ENCODE results near the gene CFAP61.
A peak's percentile ranks its signal among the peaks of the same experiment; 100 is the strongest.

The CFAP61 gene

DNA sequence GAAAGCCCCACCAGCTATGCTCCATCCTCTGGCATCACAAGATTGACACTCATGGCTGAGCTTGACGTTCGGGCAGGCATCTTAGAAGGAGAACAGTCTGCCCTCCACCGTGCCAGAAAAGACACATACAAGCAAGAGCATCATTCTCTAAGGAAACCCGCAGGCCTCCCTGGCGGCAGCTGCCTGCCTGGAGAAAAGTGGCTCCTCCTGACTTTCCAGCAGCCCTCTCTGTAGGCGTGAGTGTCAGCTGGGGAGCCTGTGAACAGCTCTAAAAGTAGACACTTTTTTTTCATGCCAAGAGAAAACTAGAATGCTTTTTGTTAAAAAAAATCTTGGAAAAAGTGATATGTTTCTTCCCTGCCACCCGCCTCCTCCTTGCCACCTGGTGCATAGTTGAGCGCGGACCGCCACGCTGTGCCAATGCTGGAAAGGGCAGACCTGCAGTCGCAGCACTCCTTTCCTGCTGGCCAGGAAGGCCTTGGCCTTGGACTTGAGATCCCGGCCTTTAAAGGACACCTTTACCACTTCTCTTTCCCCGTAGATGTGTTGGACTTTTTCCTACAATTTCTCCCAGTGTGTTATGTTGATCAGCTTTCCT is 285.9 kb downstream of the CFAP61 start:
- no peak for TF ChIP-seq GATA2 (IDR thresholded peaks at IDR 0.05; ENCODE audit: low read depth, low read length)

- TF ChIP-seq GATA3 (IDR thresholded peaks at IDR 0.05; ENCODE audit: low read depth, low read length) (no peak), GATA2 (IDR thresholded peaks at IDR 0.05; ENCODE audit: low read depth, low read length) (no peak)
Measured at GRCh38 chr20:20340443-20340842, 288.1 kb downstream of the CFAP61 start.

- peak; percentile 35; the same call in 1 of the 2 replicates for TF ChIP-seq GATA2 (IDR thresholded peaks at IDR 0.05; ENCODE audit: low read depth, low read length)
- TF ChIP-seq GATA3 (IDR thresholded peaks at IDR 0.05; ENCODE audit: low read depth, low read length) = peak; percentile 69
Measured at GRCh38 chr20:20341371-20341770, 289.0 kb downstream of the CFAP61 start.

- TF ChIP-seq GATA3 (IDR thresholded peaks at IDR 0.05; ENCODE audit: low read depth, low read length) (no peak), GATA2 (IDR thresholded peaks at IDR 0.05; ENCODE audit: low read depth, low read length) (no peak)
Measured at GRCh38 chr20:20342066-20342465, 289.7 kb downstream of the CFAP61 start.

DNA sequence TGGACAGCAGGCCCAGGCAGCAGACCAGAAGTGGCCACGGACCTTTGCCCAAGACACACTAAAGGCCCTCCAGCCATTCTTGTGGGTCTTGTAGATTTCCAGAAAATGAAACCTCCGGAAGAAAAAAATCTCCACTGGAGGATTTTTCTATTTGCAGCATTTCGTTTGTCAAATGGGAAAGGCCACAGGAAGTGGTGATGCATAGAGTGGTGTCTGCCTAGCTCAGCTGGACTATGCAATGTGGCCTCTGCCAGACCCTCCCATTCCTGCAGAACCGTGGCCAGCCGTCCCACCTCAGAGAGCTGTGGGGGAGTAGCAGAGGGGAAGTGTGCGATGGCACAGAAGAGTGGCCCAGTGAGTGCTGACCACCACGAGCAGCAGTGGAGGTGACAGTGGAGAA is 291.6 kb downstream of the CFAP61 start:
- TF ChIP-seq GATA3 (IDR thresholded peaks at IDR 0.05; ENCODE audit: low read depth, low read length) (no peak), GATA2 (IDR thresholded peaks at IDR 0.05; ENCODE audit: low read depth, low read length) (no peak)

- no peak for TF ChIP-seq GATA2 (IDR thresholded peaks at IDR 0.05; ENCODE audit: low read depth, low read length)
- no peak for TF ChIP-seq GATA3 (IDR thresholded peaks at IDR 0.05; ENCODE audit: low read depth, low read length)
Measured at GRCh38 chr20:20344476-20344875, 292.1 kb downstream of the CFAP61 start.

GRCh38 chr20:20353576-20353975 is 301.2 kb downstream of the CFAP61 start:
- no peak for TF ChIP-seq GATA2 (IDR thresholded peaks at IDR 0.05; ENCODE audit: low read depth, low read length)
- TF ChIP-seq GATA3 (IDR thresholded peaks at IDR 0.05; ENCODE audit: low read depth, low read length) = no peak

DNA sequence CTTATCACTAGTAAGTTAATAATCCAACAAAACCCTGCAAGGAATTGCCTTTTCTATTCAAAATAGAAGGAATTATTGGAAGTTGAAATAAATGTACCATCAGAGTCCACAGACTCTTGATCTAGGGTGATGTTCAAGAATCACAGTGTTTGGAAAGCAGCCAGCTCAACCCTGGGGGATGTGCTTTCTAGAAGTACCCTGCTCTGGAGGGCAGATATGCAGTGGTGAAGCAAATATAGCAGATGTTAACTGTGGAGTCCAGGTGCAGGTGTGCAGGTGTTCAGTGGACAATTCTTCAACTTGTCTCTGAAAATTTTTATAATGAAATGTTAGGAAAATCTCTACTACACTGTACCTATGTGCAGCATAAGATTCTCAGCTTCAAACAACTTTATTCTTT is 306.5 kb downstream of the CFAP61 start:
- TF ChIP-seq GATA3 (IDR thresholded peaks at IDR 0.05; ENCODE audit: low read depth, low read length) (no peak), GATA2 (IDR thresholded peaks at IDR 0.05; ENCODE audit: low read depth, low read length) (no peak)

GRCh38 chr20:20359628-20360027 is 307.3 kb downstream of the CFAP61 start:
- no peak for TF ChIP-seq GATA3 (IDR thresholded peaks at IDR 0.05; ENCODE audit: low read depth, low read length)
- no peak for TF ChIP-seq GATA2 (IDR thresholded peaks at IDR 0.05; ENCODE audit: low read depth, low read length)

GRCh38 chr20:20360464-20360863 is 308.1 kb downstream of the CFAP61 start:
- TF ChIP-seq GATA2 (IDR thresholded peaks at IDR 0.05; ENCODE audit: low read depth, low read length) (no peak), GATA3 (IDR thresholded peaks at IDR 0.05; ENCODE audit: low read depth, low read length) (no peak)

DNA sequence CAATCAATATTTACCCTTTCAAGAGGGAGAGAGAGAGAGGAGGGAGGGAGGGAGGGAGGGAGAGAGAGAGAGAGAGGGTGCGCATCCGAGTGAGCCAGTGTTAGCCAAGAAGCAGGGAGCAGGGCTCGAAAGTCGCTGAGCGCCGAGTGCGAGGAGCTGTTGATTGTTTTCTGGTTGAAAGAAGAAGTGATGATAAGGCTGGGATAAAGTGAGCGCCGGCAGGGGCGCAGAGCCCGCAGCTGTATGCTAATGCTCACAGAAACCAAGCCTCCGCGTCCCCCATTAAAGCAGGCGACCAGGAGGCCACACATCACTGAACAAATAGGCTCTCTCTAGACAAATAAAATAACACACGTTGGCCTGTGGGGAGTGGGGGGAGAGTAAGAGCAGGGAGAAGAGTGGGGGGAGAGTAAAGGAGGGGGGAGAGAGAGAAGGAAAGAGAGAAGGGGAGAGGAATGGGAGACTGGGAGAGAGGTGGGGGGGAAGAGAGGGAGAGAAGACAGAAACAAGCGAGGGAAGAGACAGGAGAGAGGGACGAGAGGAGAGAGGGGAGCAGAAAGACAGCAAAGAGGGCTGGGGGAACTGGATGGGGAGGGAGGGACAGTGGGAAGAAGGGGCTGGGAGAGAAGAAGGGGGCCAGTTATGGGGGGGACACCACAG is 310.6 kb downstream of the CFAP61 start:
- no peak for TF ChIP-seq GATA2 (IDR thresholded peaks at IDR 0.05; ENCODE audit: low read depth, low read length)
- no peak for TF ChIP-seq GATA3 (IDR thresholded peaks at IDR 0.05; ENCODE audit: low read depth, low read length)

- TF ChIP-seq GATA2 (IDR thresholded peaks at IDR 0.05; ENCODE audit: low read depth, low read length) (no peak), GATA3 (IDR thresholded peaks at IDR 0.05; ENCODE audit: low read depth, low read length) (no peak)
Measured at GRCh38 chr20:20363434-20363798, 311.1 kb downstream of the CFAP61 start.

GRCh38 chr20:20363799-20364592 is 311.7 kb downstream of the CFAP61 start:
- no peak for TF ChIP-seq GATA3 (IDR thresholded peaks at IDR 0.05; ENCODE audit: low read depth, low read length)
- no peak for TF ChIP-seq GATA2 (IDR thresholded peaks at IDR 0.05; ENCODE audit: low read depth, low read length)

GRCh38 chr20:20364593-20365479 is 312.5 kb downstream of the CFAP61 start:
- TF ChIP-seq GATA3 (IDR thresholded peaks at IDR 0.05; ENCODE audit: low read depth, low read length) (no peak), GATA2 (IDR thresholded peaks at IDR 0.05; ENCODE audit: low read depth, low read length) (no peak)

Data from SH-SY5Y (cell line).